HG02884 (cell line): ENCODE measurements around the gene MAGEB18.

Source experiments
- ATAC-seq: cut with Tn5 transposase; IDR thresholded peaks from one replicate; pipeline ENCODE4 v1.9.1; 2021; ENCODE audit warnings: mild to moderate bottlenecking, moderate library complexity; ENCODE audit not compliant: unreplicated experiment

MAGEB18 gene

DNA sequence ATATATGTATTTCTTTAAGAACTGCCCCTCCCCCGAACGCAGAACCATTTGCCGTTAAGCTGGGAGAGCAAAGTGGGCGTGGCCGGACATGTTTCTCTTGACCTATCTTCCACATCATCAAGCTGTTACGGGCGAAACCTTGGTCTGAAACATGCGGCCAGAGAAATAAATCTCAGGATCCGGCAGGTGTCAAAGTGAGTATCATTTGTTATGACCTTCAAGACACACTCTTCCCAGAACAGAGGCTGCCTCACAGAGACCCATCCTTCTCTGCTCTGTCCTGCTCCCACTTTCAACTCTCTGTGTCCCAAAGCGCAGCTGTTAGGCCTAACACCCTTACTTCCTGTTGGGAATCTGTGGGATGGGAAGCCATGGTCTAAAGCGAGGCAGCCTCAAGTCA lies at the start of gene MAGEB18:
Gene MAGEB18 (plus strand): TSS at position 70 of the 400 bp plus-strand sequence. CDS start 643 bp downstream, outside the sequence.
- no peak for ATAC-seq

DNA sequence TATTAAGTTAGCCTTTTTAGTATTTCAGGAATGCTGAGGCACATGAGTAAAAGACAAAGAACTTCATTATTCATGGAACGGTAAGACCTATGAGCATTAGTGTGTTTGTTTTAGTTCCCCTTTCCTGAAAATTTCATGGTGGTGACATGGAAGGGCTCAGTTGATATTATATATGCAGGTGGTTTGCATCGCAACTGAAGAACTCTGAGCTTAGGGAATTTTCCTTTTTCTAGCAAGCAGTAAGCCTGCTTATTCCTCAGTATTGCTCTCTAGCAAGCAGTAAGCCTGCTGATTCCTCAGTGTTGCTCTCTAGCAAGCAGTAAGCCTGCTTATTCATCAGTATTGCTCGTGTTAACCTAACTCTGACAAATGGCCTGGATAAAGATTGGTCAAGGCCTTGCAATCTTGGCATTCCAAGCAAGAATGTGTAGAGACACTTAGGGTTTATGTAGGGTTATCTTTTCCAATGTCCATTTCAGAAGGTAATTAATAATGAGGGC lies 37.7 kb upstream of the MAGEB18 start:
- no peak for ATAC-seq

DNA sequence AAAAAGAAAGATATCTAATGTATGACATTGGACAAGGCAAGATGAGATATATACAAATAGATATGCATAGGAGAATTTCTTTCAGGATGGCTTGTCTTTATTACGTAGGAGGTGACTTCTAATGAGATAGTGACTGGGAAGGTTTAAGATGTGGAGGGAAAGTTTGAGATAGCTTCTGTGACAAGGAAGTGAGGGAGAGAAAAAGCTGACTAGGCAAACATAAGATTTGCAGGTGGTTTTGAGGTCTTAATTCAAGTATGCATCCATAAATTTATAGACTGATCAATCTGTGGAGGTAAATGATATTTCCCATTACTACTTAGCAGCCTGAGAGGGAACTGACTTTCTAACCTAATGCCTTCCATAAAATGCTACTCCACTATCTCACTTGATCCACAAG lies 29.0 kb upstream of the MAGEB18 start:
- ATAC-seq: no peak

DNA sequence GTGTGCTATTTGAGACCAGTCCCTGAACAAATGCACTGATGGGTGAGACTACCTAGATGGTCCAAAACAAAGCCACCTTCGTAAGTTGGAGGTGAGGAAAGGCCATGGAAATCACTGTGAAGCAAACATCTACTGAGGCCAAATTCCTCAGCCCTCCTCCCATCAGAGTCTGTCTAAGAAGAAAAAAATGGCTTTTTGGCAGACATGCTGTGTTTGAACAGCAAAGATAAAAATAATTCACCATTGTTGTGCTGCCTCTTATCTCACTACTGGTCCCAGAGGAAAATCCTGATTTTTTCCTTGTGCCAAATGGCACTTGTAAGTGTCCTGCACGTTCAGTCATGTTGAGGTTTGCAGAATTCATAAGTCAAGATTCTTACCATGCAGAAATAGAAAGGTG lies 7.9 kb downstream of the MAGEB18 start:
- ATAC-seq: no peak

DNA sequence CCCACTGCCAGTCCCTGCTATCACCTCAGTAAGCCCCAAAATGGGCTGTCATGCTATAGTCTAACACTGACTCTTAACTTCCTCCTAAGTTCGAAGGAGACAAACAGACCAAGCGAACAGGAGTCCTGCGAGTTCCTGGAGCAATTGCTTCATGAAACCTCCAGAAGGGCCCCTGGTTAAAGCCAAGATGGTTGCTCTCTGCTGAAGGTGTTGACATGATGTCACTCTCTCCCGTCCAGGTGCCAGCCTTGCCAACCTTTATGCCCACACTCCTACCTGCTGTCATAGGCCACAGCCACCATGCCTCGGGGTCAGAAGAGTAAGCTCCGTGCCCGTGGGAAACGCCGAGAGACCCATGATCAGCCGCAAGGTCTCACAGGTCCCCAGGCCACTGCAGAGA lies 22.2 kb downstream of the MAGEB18 start, which contains the start of gene MAGEB6B:
Gene MAGEB6B (plus strand): TSS at position 301 of the 400 bp plus-strand sequence. CDS start 0 bp downstream, at position 301.
- no peak for ATAC-seq
